ENCODE results near the gene EIF5A2.
A peak's percentile ranks its signal among the peaks of the same experiment; 100 is the strongest.
"Not testable (repeated sequence)": the region's sequence is repeated elsewhere in the genome, so short reads cannot be mapped to it uniquely, and the experiment has no call there.

The EIF5A2 gene

GRCh38 chr3:170897199-170897598 is 11.2 kb downstream of the EIF5A2 start:
- FAIRE-seq; DNase-seq (ENCODE audit: low spot score): not testable (repeated sequence)

GRCh38 chr3:170896781-170897180 is 11.7 kb downstream of the EIF5A2 start:
- FAIRE-seq: no peak
- DNase-seq (ENCODE audit: low spot score): no peak

DNA sequence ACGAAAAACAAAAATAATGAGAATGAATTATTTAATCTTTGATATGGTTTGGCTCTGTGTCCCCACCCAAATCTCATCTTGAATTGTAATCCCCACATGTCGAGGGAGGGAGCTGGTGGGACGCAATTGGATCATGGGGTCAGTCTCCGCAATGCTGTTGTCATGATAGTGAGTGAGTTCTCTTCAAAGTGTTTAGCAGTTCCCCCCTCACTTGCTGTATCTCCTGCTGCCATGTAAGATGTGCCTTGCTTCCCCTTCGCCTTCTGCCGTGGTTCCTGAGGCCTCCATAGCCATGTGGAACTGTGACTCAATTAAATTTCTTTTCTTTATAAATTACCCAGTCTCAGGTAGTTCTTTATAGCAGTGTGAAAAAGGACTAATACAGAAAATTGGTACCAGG is 12.1 kb downstream of the EIF5A2 start:
- FAIRE-seq: not testable (repeated sequence)

GRCh38 chr3:170893895-170894294 is 14.5 kb downstream of the EIF5A2 start:
- FAIRE-seq: no peak
- no peak for DNase-seq (ENCODE audit: low spot score)

More for the DNA sequence above, 12.1 kb downstream of the EIF5A2 start:
- not testable (repeated sequence) for DNase-seq (ENCODE audit: low spot score)

- FAIRE-seq: no peak
- no peak for DNase-seq (ENCODE audit: low spot score)
Measured at GRCh38 chr3:170889630-170890029, 18.8 kb downstream of the EIF5A2 start.

DNA sequence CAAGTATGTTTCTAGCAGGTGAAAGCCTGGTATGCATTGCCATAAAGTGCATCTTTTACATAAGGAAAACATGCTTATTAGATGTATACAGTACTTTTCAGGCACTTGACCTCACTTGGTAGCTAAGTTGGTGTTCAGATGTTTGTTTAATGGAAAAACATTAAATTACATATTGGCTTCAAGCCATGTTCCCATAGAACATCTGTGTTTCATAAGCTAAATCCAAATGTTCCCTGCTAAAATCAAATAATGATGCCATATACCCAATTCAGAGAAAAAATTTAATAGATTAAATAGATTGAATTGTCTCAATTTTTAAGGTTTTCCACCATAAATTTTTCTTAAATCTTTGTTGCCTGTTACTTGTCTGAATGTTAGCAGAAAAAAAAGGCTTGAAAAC is 19.3 kb downstream of the EIF5A2 start:
- no peak for DNase-seq (ENCODE audit: low spot score)
- FAIRE-seq: no peak

GRCh38 chr3:170884109-170884930 is 24.1 kb downstream of the EIF5A2 start:
- not testable (repeated sequence) for DNase-seq (ENCODE audit: low spot score); FAIRE-seq

DNA sequence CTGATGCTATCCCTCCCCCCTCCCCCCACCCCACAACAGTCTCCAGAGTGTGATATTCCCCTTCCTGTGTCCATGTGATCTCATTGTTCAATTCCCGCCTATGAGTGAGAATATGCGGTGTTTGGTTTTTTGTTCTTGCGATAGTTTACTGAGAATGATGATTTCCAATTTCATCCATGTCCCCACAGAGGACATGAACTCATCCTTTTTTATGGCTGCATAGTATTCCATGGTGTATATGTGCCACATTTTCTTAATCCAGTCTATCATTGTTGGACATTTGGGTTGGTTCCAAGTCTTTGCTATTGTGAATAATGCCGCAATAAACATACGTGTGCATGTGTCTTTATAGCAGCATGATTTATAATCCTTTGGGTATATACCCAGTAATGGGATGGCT is 29.7 kb downstream of the EIF5A2 start:
- DNase-seq (ENCODE audit: low spot score); FAIRE-seq: not testable (repeated sequence)

- DNase-seq (ENCODE audit: low spot score); FAIRE-seq: not testable (repeated sequence)
Measured at GRCh38 chr3:170877311-170877710, 31.1 kb downstream of the EIF5A2 start.

DNA sequence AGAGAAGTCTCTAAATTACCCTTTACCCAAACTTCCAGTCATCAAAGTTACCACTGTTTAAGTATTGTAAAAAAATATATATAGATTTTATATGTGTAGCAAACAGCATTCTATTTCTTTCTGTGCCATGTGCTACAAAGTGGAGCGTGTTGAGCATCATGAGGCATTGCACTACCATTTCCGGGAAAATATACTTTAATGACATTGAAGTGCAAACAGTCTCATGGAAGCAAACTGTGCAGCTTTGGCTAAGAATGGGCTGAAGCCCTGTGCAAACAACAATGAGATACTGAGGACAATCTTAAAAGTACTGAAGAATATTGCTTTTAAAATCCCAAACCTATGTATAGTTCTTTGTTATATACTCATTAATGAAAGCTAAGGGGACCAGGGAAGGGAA is 31.9 kb downstream of the EIF5A2 start:
- FAIRE-seq: no peak
- no peak for DNase-seq (ENCODE audit: low spot score)

- FAIRE-seq (peak; percentile 13), DNase-seq (ENCODE audit: low spot score) (peak; percentile 92)
Measured at GRCh38 chr3:170869645-170870593, 38.5 kb downstream of the EIF5A2 start, which contains the start of gene RPL22L1. TSS of gene RPL22L1 (minus strand) at chr3:170870195. CDS start at chr3:170870167, 28 bp downstream.

- DNase-seq (ENCODE audit: low spot score): no peak
- FAIRE-seq: no peak
Measured at GRCh38 chr3:170869239-170869590, 39.2 kb downstream of the EIF5A2 start.

DNA sequence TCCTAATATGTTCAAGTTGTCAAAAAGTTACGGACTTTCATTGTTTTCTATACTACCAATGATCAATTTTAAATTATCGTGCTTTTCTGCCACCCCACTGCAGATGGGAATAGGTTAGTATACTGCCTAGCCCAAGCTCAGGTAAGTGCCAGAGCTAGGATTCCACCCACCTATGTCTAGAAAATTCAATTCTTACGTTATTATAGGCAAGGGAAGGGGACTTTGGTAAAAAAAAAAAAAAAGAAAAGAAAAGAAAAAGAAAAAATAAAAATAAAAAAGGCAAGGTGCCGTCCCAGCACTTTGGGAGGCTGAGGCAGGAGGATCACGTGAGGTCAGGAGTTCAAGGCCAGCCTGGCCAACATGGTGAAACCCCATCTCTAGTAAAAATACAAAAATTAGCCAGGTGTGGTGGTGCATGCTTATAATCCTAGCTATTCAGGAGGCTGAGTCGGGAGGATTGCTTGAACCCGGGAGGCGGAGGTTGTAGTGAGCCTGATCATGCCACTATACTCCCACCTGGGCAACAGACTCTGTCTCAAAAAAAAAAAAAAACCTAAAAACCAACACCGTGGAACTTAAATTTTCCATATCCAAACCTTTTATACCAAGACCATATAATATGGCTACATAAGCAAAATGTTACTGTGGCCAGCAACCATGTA is 39.7 kb downstream of the EIF5A2 start:
- DNase-seq (ENCODE audit: low spot score) (no peak), FAIRE-seq (no peak)

DNA sequence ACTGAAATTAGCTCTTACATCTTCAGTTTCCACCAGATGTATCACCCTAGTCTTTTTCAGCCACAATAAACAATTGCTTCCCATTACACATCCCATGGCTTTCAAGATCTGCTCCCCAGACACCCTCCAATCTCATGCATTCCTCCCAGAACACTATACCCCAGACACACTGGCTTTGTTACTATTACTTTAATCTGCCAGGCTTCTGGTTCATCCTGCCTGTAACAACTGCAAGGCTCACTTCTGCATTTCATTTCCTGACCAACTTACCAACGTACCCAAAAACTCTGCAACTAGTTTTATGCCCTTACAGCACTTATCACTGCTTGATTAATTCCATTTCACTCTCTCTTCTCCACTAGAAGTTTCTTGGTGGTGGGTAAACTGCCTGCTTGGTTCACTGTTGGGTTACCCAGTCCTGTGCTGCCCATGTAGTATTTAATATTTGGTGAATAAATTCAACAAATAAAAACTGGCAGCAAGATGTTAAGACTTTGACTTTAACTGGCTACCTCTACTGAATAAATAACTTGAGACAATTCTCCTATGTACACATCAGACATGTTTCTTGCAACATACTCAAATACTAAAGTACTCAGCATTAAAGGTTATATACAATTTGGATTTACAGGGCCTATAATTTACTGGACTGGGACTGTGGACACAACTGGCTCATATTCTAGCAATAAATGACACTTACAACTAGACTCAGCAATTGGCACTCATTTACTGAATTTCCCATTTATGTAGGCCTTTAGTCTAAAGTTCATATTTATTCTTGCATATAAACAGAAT is 41.1 kb downstream of the EIF5A2 start:
- FAIRE-seq (no peak), DNase-seq (ENCODE audit: low spot score) (no peak)

GRCh38 chr3:170866499-170866898 is 41.9 kb downstream of the EIF5A2 start:
- no peak for DNase-seq (ENCODE audit: low spot score)

GRCh38 chr3:170865209-170866094 is 43.0 kb downstream of the EIF5A2 start:
- no peak for FAIRE-seq
- DNase-seq (ENCODE audit: low spot score): no peak

More at GRCh38 chr3:170866499-170866898, 41.9 kb downstream of the EIF5A2 start:
- FAIRE-seq: no peak

DNA sequence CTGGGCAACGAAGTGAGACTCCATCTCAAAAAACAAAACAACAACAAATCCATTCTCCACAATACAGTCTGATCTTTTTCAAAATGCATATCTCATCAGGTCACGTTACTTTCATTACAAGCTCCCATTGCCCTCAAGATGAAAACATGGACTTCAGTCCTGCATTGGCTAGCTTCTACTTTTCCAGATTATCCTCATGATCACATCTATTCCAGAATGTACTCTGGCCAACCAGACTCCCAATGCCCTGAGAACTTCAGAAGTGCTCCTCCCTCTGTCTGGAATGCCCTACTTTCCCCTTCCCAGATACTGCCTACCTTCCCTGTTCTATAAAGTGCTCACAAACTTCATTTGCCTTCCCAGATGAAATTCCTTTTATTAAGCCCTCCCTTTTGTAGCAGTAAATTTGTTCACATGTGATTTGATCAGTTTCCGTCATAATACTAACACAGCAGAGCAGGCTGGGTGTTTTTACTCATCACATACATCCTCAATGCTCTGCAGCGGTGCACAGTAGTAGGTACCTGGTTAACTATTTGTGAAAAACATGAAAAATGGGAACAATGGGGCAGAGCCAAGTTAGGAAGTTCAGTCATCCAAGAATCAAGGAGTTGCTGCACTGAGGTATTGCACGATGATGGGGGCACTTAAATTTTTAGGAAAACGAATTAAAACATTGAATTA is 43.8 kb downstream of the EIF5A2 start:
- no peak for DNase-seq (ENCODE audit: low spot score)
- no peak for FAIRE-seq

- no peak for DNase-seq (ENCODE audit: low spot score)
- no peak for FAIRE-seq
Measured at GRCh38 chr3:170863816-170864215, 44.6 kb downstream of the EIF5A2 start.

All from urothelium cell line (cell line).